NCI-H146 (cell line): ENCODE data around the gene SNRK.

ENCODE experiments used
- DNase-seq: peaks from one replicate; lab custom pipeline; 2025; lab: John Stamatoyannopoulos, UW

Gene SNRK

GRCh38 chr3:43372007-43372740 lies 85.8 kb downstream of the SNRK start:
- no peak for DNase-seq

DNA sequence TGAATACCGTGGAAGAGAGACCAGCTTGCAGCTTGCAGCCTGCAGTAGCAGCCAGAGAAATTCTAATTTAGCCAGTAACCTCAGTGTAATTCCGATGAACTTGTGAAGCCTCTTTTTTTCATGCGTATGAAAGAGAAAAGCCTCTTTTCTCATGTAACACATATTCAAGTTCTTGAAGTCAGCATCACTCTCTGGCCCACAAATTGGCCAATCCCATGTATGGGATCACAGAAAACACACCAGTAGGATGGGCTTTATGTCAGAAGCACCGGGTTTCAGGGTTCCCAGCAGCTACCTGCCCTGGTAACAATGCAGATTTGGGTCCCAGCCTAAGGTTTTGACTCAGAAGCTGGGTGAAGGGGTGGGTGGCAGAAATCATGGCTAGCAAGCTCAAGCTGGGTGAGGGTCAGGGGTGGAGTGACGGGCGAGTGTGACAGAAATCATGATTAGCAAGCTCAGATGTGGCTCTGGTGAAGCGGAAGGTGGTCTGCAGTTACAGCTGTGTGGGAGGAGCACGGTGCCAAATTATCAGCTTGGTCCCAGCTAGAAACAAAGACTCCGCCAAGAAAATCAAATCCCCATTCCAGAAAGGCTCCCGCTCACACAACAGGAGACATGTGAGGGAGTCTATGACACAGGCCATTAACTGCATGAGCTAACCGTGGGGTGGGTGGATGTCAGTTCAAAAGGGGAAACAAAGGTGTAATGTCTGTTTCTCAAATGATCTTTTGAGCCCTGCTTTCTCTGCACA lies 86.6 kb downstream of the SNRK start:
- no peak for DNase-seq

DNA sequence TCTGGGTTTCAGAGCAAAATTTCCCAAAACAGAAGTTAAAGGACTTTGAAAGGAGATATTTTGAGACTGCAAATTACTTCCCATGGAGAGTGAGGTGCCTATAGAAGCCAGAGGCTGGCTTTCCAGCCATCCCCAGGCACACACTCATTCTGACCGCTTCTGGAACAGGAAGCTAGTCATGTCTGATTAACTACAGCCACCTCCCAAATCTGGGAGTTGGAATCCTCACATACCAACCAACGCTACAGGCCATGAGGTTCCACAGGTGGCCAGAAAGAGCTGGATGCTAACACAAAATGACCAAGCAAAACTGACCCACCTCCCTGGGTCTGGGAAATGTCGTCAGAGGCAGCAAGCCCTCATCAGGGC lies 87.2 kb downstream of the SNRK start:
- no peak for DNase-seq

DNA sequence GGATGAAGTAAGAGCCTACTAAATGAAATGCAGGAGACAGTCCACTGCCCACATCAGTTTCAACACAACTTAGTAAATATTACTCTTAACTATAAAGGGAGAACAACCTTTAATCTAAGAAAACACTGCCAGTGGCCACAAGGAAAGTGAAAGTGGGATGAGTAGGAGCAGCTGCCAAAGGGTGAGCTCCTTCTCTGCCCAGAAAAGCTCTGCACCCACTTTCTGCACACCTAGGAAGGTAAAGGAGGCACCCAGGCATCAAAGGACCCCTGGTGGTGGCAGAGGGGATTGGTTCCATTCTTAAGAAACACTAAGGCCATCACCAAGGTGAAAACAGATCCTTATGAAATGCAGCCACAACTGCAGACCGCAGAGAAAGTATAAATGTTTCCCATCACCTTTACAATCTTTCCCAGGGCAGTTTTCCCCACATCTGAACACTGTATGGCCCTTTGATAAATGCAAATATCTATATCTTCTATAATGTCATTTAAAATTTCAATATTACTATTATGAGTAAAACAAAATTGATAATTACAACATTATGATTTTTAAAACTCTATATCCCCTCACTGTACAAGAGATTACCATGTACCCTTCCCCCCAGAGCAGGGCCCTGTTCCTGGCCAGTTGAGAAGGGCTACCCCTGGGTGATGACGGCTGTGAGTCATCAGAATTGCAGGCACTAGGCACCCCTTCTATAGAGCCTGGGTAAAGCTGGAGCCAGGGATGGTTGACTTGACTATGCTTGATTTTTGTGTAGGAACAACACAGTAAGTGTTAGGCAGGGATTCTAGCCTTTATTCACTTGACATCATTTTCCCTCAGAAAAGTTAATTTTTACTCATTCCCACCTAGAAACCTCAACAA lies 92.0 kb downstream of the SNRK start:
- DNase-seq, result peak; percentile 2

DNA sequence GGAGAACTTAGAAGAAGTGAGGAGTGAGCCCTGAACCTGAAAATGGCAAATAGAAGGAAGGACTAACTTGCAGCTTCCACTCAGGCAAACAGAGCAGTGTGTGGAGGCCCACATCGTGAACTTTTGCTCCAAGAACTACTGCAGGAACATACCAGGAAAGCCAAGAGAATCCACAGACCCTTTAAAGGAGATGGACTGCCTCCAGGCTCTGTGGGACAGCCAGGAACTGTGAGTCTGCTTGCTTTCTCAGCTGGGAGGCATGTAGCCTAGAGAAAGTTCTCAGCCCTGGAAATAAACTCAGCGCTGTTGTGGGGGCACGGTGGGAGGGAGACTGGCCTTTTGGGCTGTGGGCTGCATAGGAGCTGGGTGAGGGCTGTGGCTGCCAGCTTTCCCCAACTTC lies 93.0 kb downstream of the SNRK start:
- no peak for DNase-seq

DNA sequence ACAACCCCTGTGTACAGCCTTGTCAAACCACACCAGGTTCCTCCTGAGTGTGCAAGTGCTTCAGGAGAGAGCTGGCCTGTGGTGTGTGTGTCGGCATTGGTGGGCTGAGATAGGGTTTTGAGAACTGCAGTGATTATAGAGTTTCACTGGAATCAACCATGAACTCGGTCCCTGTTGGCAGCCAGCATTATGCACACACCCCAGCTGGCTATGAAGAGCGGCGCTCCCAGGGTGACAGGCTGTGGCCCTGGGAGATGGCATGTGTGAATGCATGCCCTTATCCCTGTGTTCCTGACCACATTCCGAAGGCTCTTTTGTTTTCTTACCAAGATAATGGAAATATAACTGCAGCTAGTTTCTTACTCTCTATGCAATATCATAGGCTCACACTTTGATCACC lies 101.8 kb downstream of the SNRK start:
- no peak for DNase-seq

DNA sequence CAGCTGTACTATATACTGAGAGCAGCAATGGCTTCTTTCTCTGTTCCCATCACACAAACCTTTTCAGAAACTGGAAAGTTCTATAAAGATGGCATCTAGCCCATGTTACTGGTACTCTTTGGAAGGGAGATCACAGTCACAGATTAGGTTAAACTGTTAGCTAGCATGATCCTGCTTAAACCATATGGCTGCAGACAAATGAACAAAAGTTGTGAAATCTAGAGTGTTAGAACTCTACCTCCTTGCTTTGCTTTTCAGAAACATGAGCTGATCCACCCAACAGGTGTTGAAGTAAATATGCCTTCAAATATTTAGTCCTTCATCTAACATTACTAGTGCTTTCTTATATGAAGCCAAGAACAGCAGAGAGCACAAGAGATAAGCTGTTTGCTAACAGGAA lies 102.6 kb downstream of the SNRK start:
- DNase-seq, result no peak

- no peak for DNase-seq
Observed at GRCh38 chr3:43389388-43390254, 103.3 kb downstream of the SNRK start.

- DNase-seq, result no peak
Observed at GRCh38 chr3:43390255-43390588, 103.9 kb downstream of the SNRK start.

DNA sequence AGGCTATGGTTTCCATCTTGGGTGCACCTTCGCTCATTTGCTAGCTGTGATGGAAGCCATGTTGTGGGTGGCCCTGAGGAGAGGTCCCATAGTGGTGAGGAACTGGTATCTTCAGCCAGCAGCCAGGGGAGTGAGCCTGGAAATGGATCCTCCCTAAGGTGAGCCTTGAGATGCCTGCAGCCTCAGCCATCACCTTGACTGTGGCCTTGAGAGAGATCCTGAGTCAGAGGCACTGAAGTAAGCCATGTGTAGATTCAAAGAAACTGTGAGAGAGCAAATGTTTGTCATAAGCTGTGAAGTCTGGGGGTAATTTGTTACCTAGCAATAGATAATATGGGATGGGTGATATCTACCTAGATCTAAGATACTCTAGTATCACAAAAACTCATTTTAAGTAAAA lies 105.3 kb downstream of the SNRK start:
- DNase-seq, result no peak

- no peak for DNase-seq
Observed at GRCh38 chr3:43394041-43394554, 107.8 kb downstream of the SNRK start.

DNA sequence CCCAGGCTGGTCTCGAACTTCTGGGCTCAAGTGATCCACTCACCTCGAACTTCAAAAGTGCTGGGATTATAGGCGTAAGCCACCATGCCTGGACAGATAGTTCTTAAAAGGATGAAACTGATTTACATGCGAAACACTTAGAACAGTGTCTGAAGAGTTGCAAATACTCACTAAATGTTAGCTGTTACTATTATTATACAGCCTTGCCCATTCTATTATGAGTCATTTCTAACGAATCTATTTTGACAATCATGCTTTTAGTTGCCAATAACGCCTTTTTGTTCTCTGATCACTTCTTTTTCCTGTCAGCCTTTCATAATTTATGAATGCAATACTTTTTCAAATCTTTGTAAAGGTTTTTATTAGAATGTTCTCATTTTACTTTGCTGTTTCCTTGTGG lies 112.7 kb downstream of the SNRK start:
- no peak for DNase-seq

- DNase-seq, result no peak
Observed at GRCh38 chr3:43400167-43400566, 113.8 kb downstream of the SNRK start.
